ENCODE measurements around the gene ACHE. TPM values are rescaled to one million over a fixed set of nuclear protein-coding genes. Genes with fewer than 3 reads are reported as not detected.
A peak's percentile ranks its signal among the peaks of the same experiment; 100 is the strongest.

The ACHE gene
- total and polyA plus RNA-seq, 2 of the 13 experiments (the other 11 are each of a cell fraction or from before 2014, with no cell fraction given): 0.18 to 0.40 TPM

- peak; percentile 44 for TF ChIP-seq SKIL (CRISPR knock-in tag; IDR thresholded peaks at IDR 0.05; ENCODE audit: borderline replicate concordance)
- TF ChIP-seq SRSF9 (IDR thresholded peaks at IDR 0.05; ENCODE audit: borderline replicate concordance, insufficient read depth, low read depth, low read length, poor library complexity, severe bottlenecking): no peak
- no peak for TF ChIP-seq ZNF790 (CRISPR knock-in tag; IDR thresholded peaks at IDR 0.05; ENCODE audit: borderline replicate concordance)
- peak; percentile 23; the same call in 1 of the 2 replicates for TF ChIP-seq ATF3 (CRISPR knock-in tag; IDR thresholded peaks at IDR 0.05)
- no peak for TF ChIP-seq ZNF737 (CRISPR knock-in tag; IDR thresholded peaks at IDR 0.05; ENCODE audit: borderline replicate concordance)
- TF ChIP-seq JUNB (CRISPR knock-in tag; IDR thresholded peaks at IDR 0.05; ENCODE audit: borderline replicate concordance): 0 out of 2 replicates have a peak, but pooled peaks have one; percentile 21
- TF ChIP-seq ZNF792 (CRISPR knock-in tag; IDR thresholded peaks at IDR 0.05): no peak
- no peak for TF ChIP-seq ZNF546 (CRISPR knock-in tag; conservative IDR thresholded peaks at IDR 0.05)
- TF ChIP-seq FUBP1 (CRISPR knock-in tag; IDR thresholded peaks at IDR 0.05; ENCODE audit: borderline replicate concordance): no peak
- TF ChIP-seq TARDBP (CRISPR knock-in tag; IDR thresholded peaks at IDR 0.05): no peak
- no peak for TF ChIP-seq ZNF20 (CRISPR knock-in tag; IDR thresholded peaks at IDR 0.05)
- TF ChIP-seq GFI1 (CRISPR knock-in tag; IDR thresholded peaks at IDR 0.05; ENCODE audit: borderline replicate concordance): no peak
- no peak for TF ChIP-seq EHMT2 (IDR thresholded peaks at IDR 0.05; ENCODE audit: borderline replicate concordance, low read depth, low read length)
- peak; percentile 92 for TF ChIP-seq MTA1 (CRISPR knock-in tag; IDR thresholded peaks at IDR 0.05; ENCODE audit: borderline replicate concordance)
- no peak for TF ChIP-seq IRF1 (CRISPR knock-in tag; IDR thresholded peaks at IDR 0.05; ENCODE audit: low read depth)
- no peak for TF ChIP-seq ZNF770 (CRISPR knock-in tag; IDR thresholded peaks at IDR 0.05)
- no peak for TF ChIP-seq IKZF4 (CRISPR knock-in tag; IDR thresholded peaks at IDR 0.05; ENCODE audit: borderline replicate concordance, low read depth, not compliant biosample characterization)
- no peak for TF ChIP-seq RFX5 (IDR thresholded peaks at IDR 0.05; ENCODE audit: low read depth, low read length)
These were observed 456 bp upstream of the ACHE start (continued) for GRCh38 chr7:100895956-100896731.

All from HepG2 (cell line).